Stimulated activated naive B cell treated with anti-CD40 and anti-IgM and Interleukin-4, amounts not matched to agents 10 μg/mL and 1 μg/mL and 100 μg/mL, for 72 hours (primary cell): ENCODE measurements around the gene KAT2B.
"Not testable (repeated sequence)": the region's sequence is repeated elsewhere in the genome, so short reads cannot be mapped to it uniquely, and the experiment has no call there.

Experiments used
- ATAC-seq, 2 donors: fragments of 150-1000 bp; cut with Tn5 transposase; replicated peaks; 2 replicates each; pipeline ENCODE4 v1.10.0; 2021; ENCODE audit warnings: moderate library complexity in 1 of 2
- DNase-seq: peaks from one replicate; pipeline ENCODE4 v3.0.0; 2021
- H3K27ac Mint-ChIP-seq: one replicate; pipeline ENCODE4 v1.8.0; 2022; ENCODE audit warnings: mild to moderate bottlenecking, mixed read lengths
- H3K27me3 Mint-ChIP-seq, 2 donors: one replicate each; pipeline ENCODE4 v1.8.0; 2022; ENCODE audit warnings: mixed read lengths in 2 of 2
- H3K36me3 Mint-ChIP-seq, 2 donors: one replicate each; pipeline ENCODE4 v1.8.0; 2022; ENCODE audit warnings: mixed read lengths in 2 of 2, mild to moderate bottlenecking in 1 of 2
- H3K4me1 Mint-ChIP-seq, 2 donors: one replicate each; pipeline ENCODE4 v1.8.0; 2022; ENCODE audit warnings: mixed read lengths in 2 of 2, mild to moderate bottlenecking in 1 of 2
- H3K4me3 Mint-ChIP-seq, 2 donors: one replicate each; pipeline ENCODE4 v1.8.0; 2022; ENCODE audit warnings: mild to moderate bottlenecking in 2 of 2, mixed read lengths in 2 of 2, moderate library complexity in 1 of 2
- H3K9me3 Mint-ChIP-seq, 2 donors: one replicate each; pipeline ENCODE4 v1.8.0; 2022; ENCODE audit warnings: mixed read lengths in 2 of 2, mild to moderate bottlenecking in 1 of 2

KAT2B gene

GRCh38 chr3:20031939-20032338 lies 8.3 kb upstream of the KAT2B start:
- not testable (repeated sequence) for H3K27me3 Mint-ChIP-seq, ATAC-seq, H3K27ac Mint-ChIP-seq, H3K36me3 Mint-ChIP-seq, H3K9me3 Mint-ChIP-seq, H3K4me3 Mint-ChIP-seq, DNase-seq, H3K4me1 Mint-ChIP-seq

- H3K4me3 Mint-ChIP-seq: no peak overlapping the region
These were observed 5.2 kb upstream of the KAT2B start for GRCh38 chr3:20035019-20035418.

GRCh38 chr3:20037255-20037996 lies 2.8 kb upstream of the KAT2B start:
- Mint-ChIP-seq H3K4me3 (no peak overlapping the region), H3K27me3 (no peaks in the 10 kb centered on the region), H3K4me1 (peaks cover 16 to 23% of the 10 kb centered on the region in 2 donors), H3K27ac (no peak overlapping the region), H3K9me3 (no peaks in the 10 kb centered on the region), H3K36me3 (no peaks in the 10 kb centered on the region)
- DNase-seq (no peak), ATAC-seq (no peak)

More at GRCh38 chr3:20035019-20035418, 5.2 kb upstream of the KAT2B start:
- peaks cover 8 to 12% of the 10 kb centered on the region in 2 donors for H3K4me1 Mint-ChIP-seq
- no peaks in the 10 kb centered on the region for H3K27me3 Mint-ChIP-seq
- no peaks in the 10 kb centered on the region for H3K36me3 Mint-ChIP-seq
- H3K27ac Mint-ChIP-seq: no peak overlapping the region
- ATAC-seq (no peak), DNase-seq (no peak)
- no peaks in the 10 kb centered on the region for H3K9me3 Mint-ChIP-seq

GRCh38 chr3:20038699-20039465 lies 1.4 kb upstream of the KAT2B start:
- Mint-ChIP-seq H3K4me1 (peaks cover 25 to 38% of the 10 kb centered on the region in 2 donors), H3K27me3 (no peaks in the 10 kb centered on the region), H3K27ac (peak overlapping the region; percentile 95), H3K4me3 (peak overlapping the region; percentile 90 to 93), H3K36me3 (no peaks in the 10 kb centered on the region), H3K9me3 (no peaks in the 10 kb centered on the region)
- DNase-seq (no peak), ATAC-seq (no peak)

GRCh38 chr3:20039466-20039764 lies 831 bp upstream of the KAT2B start:
- H3K4me1 Mint-ChIP-seq: peaks cover 28 to 43% of the 10 kb centered on the region in 2 donors

DNA sequence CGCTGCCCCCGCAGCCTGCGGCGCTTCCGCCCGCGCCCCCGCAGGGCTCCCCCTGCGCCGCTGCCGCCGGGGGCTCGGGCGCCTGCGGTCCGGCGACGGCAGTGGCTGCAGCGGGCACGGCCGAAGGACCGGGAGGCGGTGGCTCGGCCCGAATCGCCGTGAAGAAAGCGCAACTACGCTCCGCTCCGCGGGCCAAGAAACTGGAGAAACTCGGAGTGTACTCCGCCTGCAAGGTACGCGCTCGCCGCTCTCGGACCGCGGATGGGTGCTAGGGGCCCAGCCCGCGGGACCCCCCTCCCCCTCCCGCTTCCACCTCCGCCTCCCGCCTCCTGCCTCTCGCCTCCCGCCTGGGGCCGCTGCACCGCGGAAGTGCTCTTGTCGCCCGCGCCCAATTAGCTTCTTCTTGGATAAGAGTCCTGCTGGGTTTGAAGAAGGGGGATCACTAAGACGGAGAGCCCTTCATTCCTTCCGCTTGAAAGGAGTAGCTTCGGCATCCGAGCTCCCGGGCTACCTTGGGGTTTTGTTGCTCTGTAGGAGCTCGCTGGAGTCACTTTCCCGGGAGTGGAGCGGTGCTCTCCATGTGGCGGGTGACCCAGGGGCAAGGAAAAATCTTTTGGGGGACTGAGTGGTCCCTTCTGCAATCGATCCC lies 426 bp downstream of the KAT2B start:
- H3K36me3 Mint-ChIP-seq: no peaks in the 10 kb centered on the region
- H3K27ac Mint-ChIP-seq: peak overlapping the region; percentile 92
- no peaks in the 10 kb centered on the region for H3K27me3 Mint-ChIP-seq
- H3K4me3 Mint-ChIP-seq: peak overlapping the region; percentile 87 to 93
- no peaks in the 10 kb centered on the region for H3K9me3 Mint-ChIP-seq
- DNase-seq (peak; percentile 65), ATAC-seq (peak; percentile 49)
- H3K4me1 Mint-ChIP-seq: peaks cover 31 to 48% of the 10 kb centered on the region in 2 donors

More at GRCh38 chr3:20039466-20039764, 831 bp upstream of the KAT2B start:
- H3K27me3 Mint-ChIP-seq: no peaks in the 10 kb centered on the region
- H3K4me3 Mint-ChIP-seq: peak overlapping the region; percentile 90 to 93
- DNase-seq (no peak), ATAC-seq (no peak)
- no peaks in the 10 kb centered on the region for H3K36me3 Mint-ChIP-seq
- peak overlapping the region; percentile 95 for H3K27ac Mint-ChIP-seq
- H3K9me3 Mint-ChIP-seq: no peaks in the 10 kb centered on the region

DNA sequence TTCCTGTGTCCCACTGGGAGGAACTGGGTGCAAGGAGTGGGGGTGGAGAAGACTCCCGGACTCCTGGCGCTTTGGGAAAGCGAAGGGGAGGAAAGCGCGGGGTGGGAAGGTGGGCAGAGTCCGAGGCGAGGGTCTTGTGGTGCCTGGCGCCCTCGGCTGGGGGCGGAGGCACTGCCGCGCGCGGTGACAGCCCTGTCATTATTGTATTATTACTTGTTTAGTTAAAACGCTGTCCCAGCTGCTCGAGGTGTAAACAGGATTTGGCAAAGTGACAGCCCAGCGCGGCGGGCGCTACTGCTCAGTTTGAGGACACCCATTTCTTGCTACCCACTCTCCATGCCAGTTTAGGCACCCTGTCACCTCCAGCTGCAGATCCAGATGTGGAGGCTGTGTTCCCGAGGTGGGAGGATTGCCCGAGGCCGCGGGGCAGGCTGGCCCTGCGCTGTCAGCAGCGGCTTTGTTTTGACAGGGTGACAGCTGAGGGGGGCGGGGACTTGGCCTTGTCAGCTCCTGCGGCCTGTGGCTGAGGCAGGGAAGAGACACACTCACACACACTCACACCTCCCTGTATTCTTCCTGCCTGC lies 1.0 kb downstream of the KAT2B start:
- H3K4me3 Mint-ChIP-seq: peak overlapping the region; percentile 87 to 93
- ATAC-seq: peak; percentile 47 to 55
- peak overlapping the region; percentile 92 for H3K27ac Mint-ChIP-seq
- H3K9me3 Mint-ChIP-seq: no peaks in the 10 kb centered on the region
- no peaks in the 10 kb centered on the region for H3K36me3 Mint-ChIP-seq
- H3K4me1 Mint-ChIP-seq: peaks cover 31 to 54% of the 10 kb centered on the region in 2 donors
- no peaks in the 10 kb centered on the region for H3K27me3 Mint-ChIP-seq
- peak; percentile 61 for DNase-seq

GRCh38 chr3:20042331-20042730 lies 2.1 kb downstream of the KAT2B start:
- ATAC-seq: no peak
- peak overlapping the region; percentile 92 for H3K27ac Mint-ChIP-seq
- peak overlapping the region; percentile 87 to 93 for H3K4me3 Mint-ChIP-seq
- no peak for DNase-seq
- H3K27me3 Mint-ChIP-seq: no peaks in the 10 kb centered on the region
- H3K4me1 Mint-ChIP-seq: peaks cover 31 to 65% of the 10 kb centered on the region in 2 donors
- no peaks in the 10 kb centered on the region for H3K9me3 Mint-ChIP-seq
- H3K36me3 Mint-ChIP-seq: no peaks in the 10 kb centered on the region

DNA sequence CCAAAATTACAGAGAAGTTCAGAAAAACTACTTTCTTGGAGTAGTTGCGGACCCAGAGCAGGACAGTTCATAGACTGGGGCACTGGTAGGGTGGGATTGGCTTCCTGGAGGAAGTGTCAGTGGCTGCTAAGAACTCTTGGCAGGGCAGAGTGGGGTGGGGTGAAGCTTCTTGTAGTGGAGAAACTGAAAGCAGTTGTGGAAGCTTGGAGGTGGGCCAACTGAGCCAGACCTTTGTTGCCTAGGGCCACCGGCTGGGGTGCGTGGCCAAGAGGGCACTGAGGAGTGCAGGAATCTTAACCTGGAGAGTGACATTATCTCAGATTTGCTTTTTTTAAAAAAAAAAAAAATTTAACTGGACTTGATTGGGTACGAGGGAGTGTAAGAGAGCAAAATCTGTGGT lies 3.1 kb downstream of the KAT2B start:
- Mint-ChIP-seq H3K9me3 (no peaks in the 10 kb centered on the region), H3K4me1 (peaks cover 35 to 70% of the 10 kb centered on the region in 2 donors), H3K27me3 (no peaks in the 10 kb centered on the region), H3K27ac (peak overlapping the region; percentile 44), H3K36me3 (no peaks in the 10 kb centered on the region), H3K4me3 (peak overlapping the region; percentile 67 to 79)
- DNase-seq (no peak), ATAC-seq (no peak)

GRCh38 chr3:20043825-20044224 lies 3.6 kb downstream of the KAT2B start:
- Mint-ChIP-seq H3K27me3 (no peaks in the 10 kb centered on the region), H3K4me3 (peak overlapping the region; percentile 67 to 79), H3K9me3 (no peaks in the 10 kb centered on the region), H3K36me3 (no peaks in the 10 kb centered on the region), H3K4me1 (peaks cover 35 to 70% of the 10 kb centered on the region in 2 donors), H3K27ac (peak overlapping the region; percentile 44)
- no peak for ATAC-seq
- no peak for DNase-seq

- H3K9me3 Mint-ChIP-seq, H3K27ac Mint-ChIP-seq, DNase-seq, H3K4me3 Mint-ChIP-seq, H3K27me3 Mint-ChIP-seq, ATAC-seq, H3K36me3 Mint-ChIP-seq: not testable (repeated sequence)
- peaks cover 33 to 81% of the 10 kb centered on the region in 2 donors for H3K4me1 Mint-ChIP-seq
These were observed 4.9 kb downstream of the KAT2B start for GRCh38 chr3:20045141-20045540.

GRCh38 chr3:20046556-20046955 lies 6.3 kb downstream of the KAT2B start:
- Mint-ChIP-seq H3K4me1 (peaks cover 40 to 93% of the 10 kb centered on the region in 2 donors), H3K4me3 (no peak overlapping the region), H3K9me3 (no peaks in the 10 kb centered on the region), H3K27me3 (no peaks in the 10 kb centered on the region), H3K27ac (no peak overlapping the region), H3K36me3 (peaks cover 2 to 9% of the 10 kb centered on the region in 2 donors)
- no peak for ATAC-seq
- DNase-seq: no peak

- peaks cover 32 to 93% of the 10 kb centered on the region in 2 donors for H3K4me1 Mint-ChIP-seq
- peak overlapping the region; percentile 67 to 86 for H3K4me3 Mint-ChIP-seq
- ATAC-seq (no peak), DNase-seq (no peak)
- no peaks in the 10 kb centered on the region for H3K27me3 Mint-ChIP-seq
- no peaks in the 10 kb centered on the region for H3K9me3 Mint-ChIP-seq
- H3K27ac Mint-ChIP-seq: peak overlapping the region; percentile 25
- H3K36me3 Mint-ChIP-seq: peaks cover 4 to 9% of the 10 kb centered on the region in 2 donors
These were observed 7.1 kb downstream of the KAT2B start for GRCh38 chr3:20047341-20047779.
